Activated CD8-positive, alpha-beta T cell treated with anti-CD3 and anti-CD28 coated beads for 36 hours (primary cell): Measurements from ENCODE around the gene CMIP. TPM values are rescaled to one million over a fixed set of nuclear protein-coding genes. Genes with fewer than 3 reads are reported as not detected.

ENCODE experiments used
- ATAC-seq: fragments of 200-7000 bp; cut with Tn5 transposase; one replicate; pipeline ENCODE4 v1.10.0; 2021; ENCODE audit warnings: mild to moderate bottlenecking, moderate library complexity
- CTCF ChIA-PET: fragments of 350-600 bp; sonication (Branson Sonifier 250); formaldehyde crosslinking; loops from one replicate; lab custom pipeline; 2021; ENCODE audit warnings: antibody characterized with exemption; lab: Charles Lee
- POLR2A ChIA-PET: fragments of 350-600 bp; sonication (Branson Sonifier 250); formaldehyde crosslinking; loops from one replicate; lab custom pipeline; 2021; ENCODE audit warnings: antibody characterized with exemption; lab: Charles Lee
- DNase-seq: peaks from one replicate; pipeline ENCODE4 v3.0.0-alpha.2; 2020
- H3K27ac Mint-ChIP-seq: one replicate; pipeline ENCODE4 v1.8.0; 2021; ENCODE audit warnings: mild to moderate bottlenecking, mixed read lengths
- H3K27me3 Mint-ChIP-seq: one replicate; pipeline ENCODE4 v1.8.0; 2021; ENCODE audit warnings: mixed read lengths
- H3K36me3 Mint-ChIP-seq: one replicate; pipeline ENCODE4 v1.8.0; 2021; ENCODE audit warnings: low read depth, mixed read lengths
- H3K4me1 Mint-ChIP-seq: one replicate; pipeline ENCODE4 v1.8.0; 2021; ENCODE audit warnings: low read depth, mixed read lengths
- H3K4me3 Mint-ChIP-seq: one replicate; pipeline ENCODE4 v1.8.0; 2021; ENCODE audit warnings: mild to moderate bottlenecking, moderate library complexity, mixed read lengths
- H3K9me3 Mint-ChIP-seq: one replicate; pipeline ENCODE4 v1.8.0; 2021; ENCODE audit warnings: mixed read lengths
- intact Hi-C: fragments of 100-400 bp; cut with micrococcal nuclease; formaldehyde crosslinking; loops from one replicate; pipeline ENCODE4 v1.10.0; 2022
- total RNA-seq, 2 experiments: library from RNA; stranded (reverse); gene quantifications; one replicate each; pipeline ENCODE4 v1.2.3, GENCODE V29; 2021
- TF ChIP-seq, protein P1 (sequence below): fragments of 200-600 bp; IDR thresholded peaks from one replicate; pipeline ENCODE4 v1.8.0; 2022; ENCODE audit warnings: antibody characterized with exemption, mild to moderate bottlenecking

Gene CMIP
- total RNA-seq, 2 experiments from 2014 or later, result 37.6 to 38.5 TPM

DNA sequence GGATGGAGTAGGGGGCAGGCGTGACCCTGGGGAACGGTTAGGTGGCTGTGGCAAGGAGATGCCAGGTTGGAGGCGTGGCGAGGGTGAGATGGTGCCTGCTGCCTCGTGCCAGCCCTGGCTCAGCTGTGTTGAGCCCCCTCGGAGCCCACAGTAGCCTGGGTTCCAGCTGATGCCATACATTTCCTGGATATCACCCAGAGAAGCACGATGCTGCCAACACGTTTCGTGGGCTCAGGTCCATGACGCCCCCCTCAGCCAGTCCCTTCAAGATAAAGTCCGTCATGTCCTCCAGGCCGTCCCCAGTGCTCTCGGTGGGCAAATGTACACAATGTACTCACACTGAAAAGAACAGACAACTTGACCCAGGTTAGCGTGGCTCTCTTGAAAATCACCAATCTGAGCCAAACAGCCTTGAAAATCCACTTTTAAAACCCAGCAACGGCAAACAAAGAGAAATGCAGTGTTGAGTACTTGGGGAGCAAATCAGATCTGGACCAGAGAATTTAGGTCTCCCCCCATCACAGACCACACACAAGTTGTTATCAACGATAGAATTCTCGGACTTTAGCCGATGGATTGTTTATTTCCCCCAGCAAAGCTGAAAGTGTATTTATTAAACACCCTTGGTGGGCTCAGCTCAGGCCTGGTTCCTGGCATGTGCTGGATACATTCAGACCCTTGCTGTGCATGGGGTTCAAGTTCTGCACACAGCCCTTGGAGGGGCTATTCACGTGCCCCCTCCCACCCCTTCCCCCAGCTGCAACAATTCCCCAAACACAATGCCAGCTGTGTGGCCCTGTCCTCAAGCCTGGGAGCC, 231.7 kb downstream of the CMIP start:
- DNase-seq (no peak), ATAC-seq (no peak)
- no peaks in the 10 kb centered on the region for H3K4me1 Mint-ChIP-seq
- H3K4me3 Mint-ChIP-seq, result no peak overlapping the region
- ChIA-PET POLR2A (no interaction called here), CTCF (interaction anchor here (0.8 kb wide), 1 partner anchor 272 kb away, joined by 3 read pairs; no protein-coding TSS in a partner anchor)
- no peak overlapping the region for H3K27ac Mint-ChIP-seq
- intact Hi-C loops, result no loop called here
- peaks cover 4% of the 10 kb centered on the region for H3K36me3 Mint-ChIP-seq
- no peaks in the 10 kb centered on the region for H3K27me3 Mint-ChIP-seq
- TF ChIP-seq, protein P1, sequence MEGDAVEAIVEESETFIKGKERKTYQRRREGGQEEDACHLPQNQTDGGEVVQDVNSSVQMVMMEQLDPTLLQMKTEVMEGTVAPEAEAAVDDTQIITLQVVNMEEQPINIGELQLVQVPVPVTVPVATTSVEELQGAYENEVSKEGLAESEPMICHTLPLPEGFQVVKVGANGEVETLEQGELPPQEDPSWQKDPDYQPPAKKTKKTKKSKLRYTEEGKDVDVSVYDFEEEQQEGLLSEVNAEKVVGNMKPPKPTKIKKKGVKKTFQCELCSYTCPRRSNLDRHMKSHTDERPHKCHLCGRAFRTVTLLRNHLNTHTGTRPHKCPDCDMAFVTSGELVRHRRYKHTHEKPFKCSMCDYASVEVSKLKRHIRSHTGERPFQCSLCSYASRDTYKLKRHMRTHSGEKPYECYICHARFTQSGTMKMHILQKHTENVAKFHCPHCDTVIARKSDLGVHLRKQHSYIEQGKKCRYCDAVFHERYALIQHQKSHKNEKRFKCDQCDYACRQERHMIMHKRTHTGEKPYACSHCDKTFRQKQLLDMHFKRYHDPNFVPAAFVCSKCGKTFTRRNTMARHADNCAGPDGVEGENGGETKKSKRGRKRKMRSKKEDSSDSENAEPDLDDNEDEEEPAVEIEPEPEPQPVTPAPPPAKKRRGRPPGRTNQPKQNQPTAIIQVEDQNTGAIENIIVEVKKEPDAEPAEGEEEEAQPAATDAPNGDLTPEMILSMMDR, result no peak
- no peaks in the 10 kb centered on the region for H3K9me3 Mint-ChIP-seq

DNA sequence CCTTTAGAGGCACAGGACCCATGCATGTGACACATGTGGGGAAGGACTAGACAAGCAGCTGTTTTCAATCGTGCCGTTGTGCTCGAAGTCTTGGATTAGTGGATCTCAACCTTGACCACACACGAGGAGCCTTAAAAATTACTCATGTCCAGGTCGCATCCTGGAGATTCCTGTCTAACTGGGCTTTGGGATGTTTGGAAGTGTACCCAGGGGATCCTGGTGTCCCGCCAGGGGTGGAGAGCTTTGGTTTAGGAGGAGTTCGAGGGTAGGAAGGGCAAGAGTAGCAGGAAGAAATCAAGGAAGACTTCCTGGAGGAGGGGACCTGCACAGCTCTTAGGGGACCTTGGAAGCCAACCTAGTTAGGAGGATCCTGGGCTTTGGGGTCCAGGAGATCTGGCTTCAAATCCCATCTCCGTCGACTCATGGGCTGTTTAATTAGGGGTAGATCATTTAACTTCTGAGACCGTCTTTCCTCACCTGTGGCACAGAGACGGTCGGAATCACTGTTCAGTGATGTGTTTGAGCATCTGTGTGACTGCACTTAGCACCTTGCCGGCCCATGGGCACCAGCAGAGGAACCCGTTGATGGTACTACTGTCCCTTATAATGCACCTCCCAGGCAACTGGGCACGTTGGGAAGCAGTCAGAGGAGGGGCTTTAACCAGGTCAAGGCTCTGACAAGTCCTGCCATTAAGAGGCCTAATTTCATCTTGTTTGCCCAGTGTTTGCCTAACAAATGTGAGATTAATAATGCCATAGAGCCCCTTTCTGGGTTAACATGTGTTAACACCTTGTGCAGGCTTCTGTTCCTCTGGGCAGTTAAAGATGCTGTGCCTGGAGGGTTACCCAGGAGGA, 232.5 kb downstream of the CMIP start:
- DNase-seq, result no peak
- intact Hi-C loops, result no loop called here
- no peak overlapping the region for H3K27ac Mint-ChIP-seq
- H3K36me3 Mint-ChIP-seq, result peaks cover 4% of the 10 kb centered on the region
- H3K9me3 Mint-ChIP-seq, result no peaks in the 10 kb centered on the region
- ATAC-seq, result no peak
- TF ChIP-seq, protein P1, result no peak
- no peaks in the 10 kb centered on the region for H3K27me3 Mint-ChIP-seq
- H3K4me3 Mint-ChIP-seq, result no peak overlapping the region
- CTCF ChIA-PET, result interaction anchor here (0.8 kb wide), 1 partner anchor 273 kb away, joined by 3 read pairs; no protein-coding TSS in a partner anchor
- POLR2A ChIA-PET, result no interaction called here
- no peaks in the 10 kb centered on the region for H3K4me1 Mint-ChIP-seq

DNA sequence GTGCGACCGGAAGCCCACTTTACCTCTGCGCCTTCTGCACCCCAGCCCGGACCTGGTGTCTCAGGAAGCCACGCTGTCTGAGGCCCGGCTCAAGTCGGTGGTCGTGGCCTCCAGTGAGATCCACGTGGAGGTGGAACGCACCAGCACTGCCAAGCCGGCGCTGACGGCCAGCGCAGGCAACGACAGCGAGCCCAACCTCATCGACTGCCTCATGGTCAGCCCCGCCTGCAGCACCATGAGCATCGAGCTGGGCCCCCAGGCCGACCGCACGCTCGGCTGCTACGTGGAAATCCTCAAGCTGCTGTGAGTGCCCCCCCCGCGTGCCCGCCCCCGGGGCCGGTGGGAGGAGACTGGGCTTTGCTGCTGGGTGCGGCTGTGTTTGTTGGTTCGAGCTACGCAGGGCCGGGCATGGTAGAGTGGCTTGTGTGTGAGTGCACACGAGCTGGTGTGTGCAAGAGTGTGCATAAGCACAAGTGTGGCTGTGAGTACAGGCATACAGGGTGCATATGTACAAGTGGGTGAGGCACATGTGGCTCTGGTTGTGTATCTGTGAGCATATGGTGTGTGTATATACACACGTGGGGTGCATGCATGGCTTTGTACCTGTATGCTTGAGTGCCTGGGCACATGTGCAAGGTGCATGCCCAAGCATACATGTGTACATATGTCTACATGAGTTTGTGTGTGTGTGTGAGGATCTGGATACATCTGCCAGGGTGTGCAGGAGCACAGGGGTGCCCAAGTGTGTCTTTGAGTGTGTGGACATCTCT, 233.9 kb downstream of the CMIP start:
- intact Hi-C loops, result no loop called here

DNA sequence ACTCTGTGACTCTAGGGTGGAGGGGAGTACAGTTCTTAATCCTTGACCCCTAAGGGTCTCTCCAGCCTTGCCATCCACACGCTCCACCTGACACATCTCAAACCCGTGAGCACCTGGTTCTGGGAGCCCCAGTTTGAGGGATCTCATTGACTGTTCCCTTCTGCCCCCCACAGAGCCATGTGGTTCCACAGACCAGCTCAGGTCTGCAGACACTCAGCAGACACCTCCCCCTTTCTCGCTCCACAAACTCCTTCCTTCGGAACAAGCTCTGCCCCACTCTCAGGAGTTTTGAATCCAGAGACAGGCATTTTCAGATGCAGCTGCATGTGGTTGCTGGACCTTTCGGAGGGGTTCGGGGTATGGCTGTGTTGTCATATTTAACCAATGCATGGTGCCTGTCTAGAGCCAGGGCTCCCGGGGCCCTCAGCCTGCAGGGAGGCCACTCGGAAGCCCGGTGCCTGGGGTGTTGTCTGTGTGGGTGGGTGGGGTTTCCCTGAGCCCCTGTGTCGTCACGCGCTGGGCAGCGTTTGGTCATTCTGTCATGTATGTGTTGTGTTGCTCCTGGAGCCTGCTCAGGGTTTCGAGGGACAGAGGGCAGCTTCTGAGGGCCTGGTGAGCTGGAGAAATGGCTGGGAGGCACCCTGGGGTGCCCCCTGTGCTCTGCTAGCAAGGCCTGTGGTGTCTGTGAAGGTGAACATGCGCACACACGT, 235.3 kb downstream of the CMIP start:
- POLR2A ChIA-PET, result interaction anchor here (1.0 kb wide), 1 partner anchor 20 kb away, joined by 3 read pairs; no protein-coding TSS in a partner anchor
- Mint-ChIP-seq H3K36me3 (no peaks in the 10 kb centered on the region), H3K27ac (no peak overlapping the region), H3K4me3 (no peak overlapping the region), H3K9me3 (no peaks in the 10 kb centered on the region), H3K4me1 (no peaks in the 10 kb centered on the region), H3K27me3 (no peaks in the 10 kb centered on the region)
- intact Hi-C loops, result no loop called here
- TF ChIP-seq, protein P1, result no peak
- DNase-seq, result no peak
- ATAC-seq, result no peak
- CTCF ChIA-PET, result interaction anchor here (0.8 kb wide), 1 partner anchor 25 kb away, joined by 3 read pairs; no protein-coding TSS in a partner anchor

More for the DNA sequence above, 233.9 kb downstream of the CMIP start:
- no peak for ATAC-seq
- POLR2A ChIA-PET, result no interaction called here
- H3K9me3 Mint-ChIP-seq, result no peaks in the 10 kb centered on the region
- TF ChIP-seq, protein P1, result no peak
- no peaks in the 10 kb centered on the region for H3K4me1 Mint-ChIP-seq
- peak overlapping the region; percentile 18 for H3K4me3 Mint-ChIP-seq
- no peak for DNase-seq
- H3K27ac Mint-ChIP-seq, result no peak overlapping the region
- no peaks in the 10 kb centered on the region for H3K27me3 Mint-ChIP-seq
- CTCF ChIA-PET, result no interaction called here
- H3K36me3 Mint-ChIP-seq, result no peaks in the 10 kb centered on the region
